H9 (cell line): ENCODE measurements around the gene SYNE3. TPM values are rescaled to one million over a fixed set of nuclear protein-coding genes. Genes with fewer than 3 reads are reported as not detected.

ENCODE experiments used
- DNase-seq: peaks from one replicate; pipeline ENCODE4 v3.0.0-alpha.2; 2017
- H2AFZ ChIP-seq: one replicate; pipeline ENCODE4 v1.6.1; 2013; ENCODE audit warnings: mild to moderate bottlenecking, low read length, control low read depth, moderate library complexity
- H2AK5ac ChIP-seq: 2 replicates; pipeline ENCODE4 v1.6.1; 2013; ENCODE audit warnings: low read length, control low read depth, mixed read lengths; ENCODE audit not compliant: insufficient read length
- H2BK120ac ChIP-seq: one replicate; pipeline ENCODE4 v1.6.1; 2013; ENCODE audit warnings: low read depth, mild to moderate bottlenecking, low read length, control low read depth, inconsistent platforms; ENCODE audit not compliant: poor library complexity, severe bottlenecking
- H2BK12ac ChIP-seq: 2 replicates; pipeline ENCODE4 v1.6.1; 2013; ENCODE audit warnings: low read length, control low read depth, mixed read lengths, low read depth; ENCODE audit not compliant: insufficient read length
- H2BK15ac ChIP-seq: 2 replicates; pipeline ENCODE4 v1.6.1; 2013; ENCODE audit warnings: low read depth, low read length, control low read depth
- H2BK20ac ChIP-seq: one replicate; pipeline ENCODE4 v1.6.1; 2013; ENCODE audit warnings: low read depth, mild to moderate bottlenecking, low read length, control low read depth, inconsistent platforms; ENCODE audit not compliant: poor library complexity, severe bottlenecking
- H2BK5ac ChIP-seq: 2 replicates; pipeline ENCODE4 v1.6.1; 2013; ENCODE audit warnings: low read length, control low read depth, mixed read lengths; ENCODE audit not compliant: insufficient read length
- H3K14ac ChIP-seq: 2 replicates; pipeline ENCODE4 v1.6.1; 2013; ENCODE audit warnings: low read length, control low read depth; ENCODE audit not compliant: insufficient read depth
- H3K18ac ChIP-seq: 2 replicates; pipeline ENCODE4 v1.6.1; 2013; ENCODE audit warnings: low read depth, mild to moderate bottlenecking, mixed read lengths, low read length, control low read depth; ENCODE audit not compliant: insufficient read length
- H3K23ac ChIP-seq: 2 replicates; pipeline ENCODE4 v1.6.1; 2013; ENCODE audit warnings: low read length, control low read depth, mixed read lengths, low read depth; ENCODE audit not compliant: insufficient read length
- H3K23me2 ChIP-seq: 2 replicates; pipeline ENCODE4 v1.6.1; 2013; ENCODE audit warnings: low read depth, mild to moderate bottlenecking, mixed read lengths, low read length, control low read depth; ENCODE audit not compliant: insufficient read length, poor library complexity, severe bottlenecking
- H3K27ac ChIP-seq: 2 replicates; pipeline ENCODE4 v1.5.1; 2013; ENCODE audit warnings: low read length, control low read depth, mixed read lengths, low read depth; ENCODE audit not compliant: insufficient read length
- H3K27me3 ChIP-seq: 2 replicates; pipeline ENCODE4 v1.6.1; 2013; ENCODE audit warnings: low read length, control low read depth, inconsistent platforms; ENCODE audit not compliant: insufficient read depth
- H3K4ac ChIP-seq: 2 replicates; pipeline ENCODE4 v1.6.1; 2013; ENCODE audit warnings: low read depth, mild to moderate bottlenecking, control low read depth, inconsistent platforms, low read length, moderate library complexity
- H3K4me1 ChIP-seq: 2 replicates; pipeline ENCODE4 v1.6.1; 2013; ENCODE audit warnings: low read length, control low read depth, inconsistent platforms; ENCODE audit not compliant: insufficient read depth
- H3K4me2 ChIP-seq: 2 replicates; pipeline ENCODE4 v1.6.1; 2013; ENCODE audit warnings: low read length, control low read depth, mixed read lengths; ENCODE audit not compliant: insufficient read length, insufficient read depth
- H3K56ac ChIP-seq: 2 replicates; pipeline ENCODE4 v1.6.1; 2013; ENCODE audit warnings: low read depth, mild to moderate bottlenecking, mixed read lengths, low read length, control low read depth; ENCODE audit not compliant: insufficient read length
- H3K79me1 ChIP-seq: 2 replicates; pipeline ENCODE4 v1.6.1; 2013; ENCODE audit warnings: low read depth, mild to moderate bottlenecking, moderate library complexity, low read length, control low read depth, inconsistent platforms; ENCODE audit not compliant: insufficient read depth, poor library complexity, severe bottlenecking
- H3K79me2 ChIP-seq: 2 replicates; pipeline ENCODE4 v1.6.1; 2013; ENCODE audit warnings: low read length, control low read depth, inconsistent platforms; ENCODE audit not compliant: insufficient read depth
- H3K9ac ChIP-seq: 2 replicates; pipeline ENCODE4 v1.6.1; 2013; ENCODE audit warnings: low read length, control low read depth, mixed read lengths; ENCODE audit not compliant: insufficient read length; ENCODE audit errors: extremely low read depth
- H3K9me3 ChIP-seq: one replicate; pipeline ENCODE4 v1.6.1; 2013; ENCODE audit warnings: low read depth, low read length, inconsistent platforms; ENCODE audit not compliant: control insufficient read depth
- H3T11ph ChIP-seq: one replicate; pipeline ENCODE4 v1.6.1; 2013; ENCODE audit warnings: mild to moderate bottlenecking, low read length, control low read depth, inconsistent platforms
- H4K20me1 ChIP-seq: one replicate; pipeline ENCODE4 v1.6.1; 2013; ENCODE audit not compliant: control insufficient read depth, insufficient read length, insufficient read depth
- H4K5ac ChIP-seq: 2 replicates; pipeline ENCODE4 v1.6.1; 2013; ENCODE audit warnings: low read depth, mild to moderate bottlenecking, mixed read lengths, low read length, control low read depth; ENCODE audit not compliant: insufficient read length
- H4K8ac ChIP-seq: replicated peaks from 2 replicates; pipeline ENCODE4 v1.6.1; 2013; ENCODE audit warnings: low read length, control low read depth, mixed read lengths, low read depth; ENCODE audit not compliant: insufficient read length
- H4K91ac ChIP-seq: 2 replicates; pipeline ENCODE4 v1.6.1; 2013; ENCODE audit warnings: low read depth, mild to moderate bottlenecking, moderate library complexity, mixed read lengths, low read length, control low read depth; ENCODE audit not compliant: insufficient read length
- H3K27ac Mint-ChIP-seq, 3 experiments: 2 replicates in 2 of 3; 3 replicates in 1 of 3; pipeline ENCODE4 v1.8.0; 2020 to 2021; ENCODE audit warnings: mixed read lengths in 3 of 3, mild to moderate bottlenecking in 1 of 3, moderate library complexity in 1 of 3
- H3K27me3 Mint-ChIP-seq: 2 replicates; pipeline ENCODE4 v1.8.0; 2021; ENCODE audit warnings: low read depth, mild to moderate bottlenecking, moderate library complexity, mixed read lengths
- H3K36me3 Mint-ChIP-seq, 3 experiments: 2 replicates in 2 of 3; 3 replicates in 1 of 3; pipeline ENCODE4 v1.8.0; 2020 to 2021; ENCODE audit warnings: low read depth in 3 of 3, mixed read lengths in 3 of 3; ENCODE audit not compliant: insufficient read depth in 1 of 3
- H3K4me1 Mint-ChIP-seq, 2 experiments: 2 replicates each; pipeline ENCODE4 v1.8.0; 2020; ENCODE audit warnings: mixed read lengths in 2 of 2
- H3K4me3 Mint-ChIP-seq, 2 experiments: 2 replicates in 1 of 2; 3 replicates in 1 of 2; pipeline ENCODE4 v1.8.0; 2020 to 2021; ENCODE audit warnings: mild to moderate bottlenecking in 2 of 2, mixed read lengths in 2 of 2, moderate library complexity in 1 of 2
- H3K9me3 Mint-ChIP-seq, 2 experiments: 2 replicates in 1 of 2; 3 replicates in 1 of 2; pipeline ENCODE4 v1.8.0; 2020; ENCODE audit warnings: mild to moderate bottlenecking in 2 of 2, mixed read lengths in 2 of 2, moderate library complexity in 1 of 2
- CTCF ChIP-seq: fragments of 200-600 bp; sonication (generic); conservative IDR thresholded peaks from 3 replicates; pipeline ENCODE4 v1.8.0; 2021; ENCODE audit warnings: antibody characterized with exemption, mild to moderate bottlenecking
- WGBS: extraction: QIAGEN DNeasy Blood & Tissue Kit; methylation state at CpG from one replicate; pipeline ENCODE4 v1.1.7; 2013; ENCODE audit warnings: missing lambda C conversion rate, low lambda C conversion rate, mixed read lengths; ENCODE audit not compliant: insufficient read length; ENCODE audit errors: extremely low coverage; 5-methylcytosine and 5-hydroxymethylcytosine counted together
- total RNA-seq: library from RNA; stranded (reverse); gene quantifications from 2 replicates; pipeline ENCODE4 v1.2.1, GENCODE V29; 2021

Gene SYNE3
- total RNA-seq, 1 experiment from 2014 or later = 0.11 TPM

GRCh38 chr14:95505030-95505589 is 11.3 kb downstream of the SYNE3 start:
- TF ChIP-seq CTCF = no peak
- Histone ChIP-seq H3K9ac (no peak overlapping the region), H3K4ac (no peak overlapping the region), H2AK5ac (no peak overlapping the region), H3K9me3 (no peaks in the 10 kb centered on the region), H4K20me1 (peaks cover 2% of the 10 kb centered on the region), H3K18ac (no peak overlapping the region), H2BK15ac (no peak overlapping the region), H3K4me1 (no peaks in the 10 kb centered on the region), H3T11ph (no peak overlapping the region), H3K4me2 (no peak overlapping the region), H3K23ac (no peak overlapping the region), H4K5ac (no peak overlapping the region), H3K56ac (no peak overlapping the region), H3K79me1 (no peaks in the 10 kb centered on the region), H3K14ac (no peak overlapping the region), H3K27me3 (no peaks in the 10 kb centered on the region), H2BK12ac (no peak overlapping the region), H2BK5ac (no peak overlapping the region), H2BK20ac (no peak overlapping the region), H4K91ac (no peak overlapping the region), H3K79me2 (no peaks in the 10 kb centered on the region), H3K23me2 (no peaks in the 10 kb centered on the region), H4K8ac (no peak overlapping the region), H3K27ac (no peak overlapping the region), H2AFZ (no peak overlapping the region), H2BK120ac (no peak overlapping the region)
- WGBS = no CpG with 5 or more reads among the region's 17 CpGs
- Mint-ChIP-seq H3K36me3 (no peaks in the 10 kb centered on the region), H3K4me3 (no peak overlapping the region), H3K9me3 (no peaks in the 10 kb centered on the region), H3K4me1 (peaks cover 5% of the 10 kb centered on the region in 2 experiments), H3K27ac (no peak overlapping the region; a peak in 1 of 7 replicates), H3K27me3 (peaks cover 18% of the 10 kb centered on the region)
- no peak for DNase-seq
